Neuron (in vitro differentiated cells): ENCODE results near the gene AMOT.

Source experiments
- H2AFZ ChIP-seq: one replicate; pipeline ENCODE4 v1.6.1; 2013; ENCODE audit warnings: low read depth, mild to moderate bottlenecking, inconsistent platforms, low read length, moderate library complexity
- H3K27me3 ChIP-seq: one replicate; pipeline ENCODE4 v1.6.1; 2013; ENCODE audit warnings: low read length; ENCODE audit not compliant: insufficient read depth
- H3K36me3 ChIP-seq: one replicate; pipeline ENCODE4 v1.6.1; 2013; ENCODE audit warnings: low read length; ENCODE audit not compliant: insufficient read depth
- H3K4me1 ChIP-seq: one replicate; pipeline ENCODE4 v1.6.1; 2013; ENCODE audit warnings: low read length; ENCODE audit not compliant: insufficient read depth
- H3K4me3 ChIP-seq: 2 replicates; pipeline ENCODE4 v1.5.1; 2013; ENCODE audit warnings: mild to moderate bottlenecking, low read length, moderate library complexity
- H3K9me3 ChIP-seq: one replicate; pipeline ENCODE4 v1.6.1; 2013; ENCODE audit warnings: low read length

The AMOT gene

GRCh38 chrX:112735147-112735546, 105.5 kb downstream of the AMOT start:
- no peaks in the 10 kb centered on the region for H3K9me3 ChIP-seq
- no peak overlapping the region for H2AFZ ChIP-seq
- H3K4me1 ChIP-seq: no peaks in the 10 kb centered on the region
- H3K4me3 ChIP-seq: no peak overlapping the region
- H3K27me3 ChIP-seq: no peaks in the 10 kb centered on the region
- H3K36me3 ChIP-seq: no peaks in the 10 kb centered on the region

- no peaks in the 10 kb centered on the region for H3K4me1 ChIP-seq
- no peak overlapping the region for H2AFZ ChIP-seq
- H3K27me3 ChIP-seq: no peaks in the 10 kb centered on the region
- no peaks in the 10 kb centered on the region for H3K36me3 ChIP-seq
- no peak overlapping the region for H3K4me3 ChIP-seq
- H3K9me3 ChIP-seq: no peaks in the 10 kb centered on the region
Measured at GRCh38 chrX:112734290-112734689, 106.3 kb downstream of the AMOT start.

GRCh38 chrX:112731793-112732192, 108.8 kb downstream of the AMOT start:
- H3K9me3 ChIP-seq: no peaks in the 10 kb centered on the region
- H2AFZ ChIP-seq: no peak overlapping the region
- H3K27me3 ChIP-seq: no peaks in the 10 kb centered on the region
- H3K36me3 ChIP-seq: no peaks in the 10 kb centered on the region
- H3K4me3 ChIP-seq: no peak overlapping the region
- no peaks in the 10 kb centered on the region for H3K4me1 ChIP-seq
